AG09319 (cell line): ENCODE data around the gene CDK5.
A peak's percentile ranks its signal among the peaks of the same experiment; 100 is the strongest.

Experiments used
- DNase-seq: peaks from one replicate; pipeline ENCODE4 v3.0.0-alpha.2; 2010; ENCODE audit warnings: low read depth; ENCODE audit errors: extremely low read depth
- CTCF ChIP-seq: IDR thresholded peaks from 2 replicates; pipeline ENCODE4 v1.5.1; 2011; ENCODE audit warnings: low read depth, mild to moderate bottlenecking, inconsistent platforms, low read length, moderate library complexity

The CDK5 gene

GRCh38 chr7:151091003-151091402 lies 33.3 kb upstream of the CDK5 start:
- DNase-seq = no peak
- no peak for TF ChIP-seq CTCF

GRCh38 chr7:151089893-151090730 lies 32.4 kb upstream of the CDK5 start:
- TF ChIP-seq CTCF = no peak
- DNase-seq = no peak

GRCh38 chr7:151088856-151089699 lies 31.4 kb upstream of the CDK5 start:
- TF ChIP-seq CTCF = no peak
- no peak for DNase-seq

- no peak for DNase-seq
- TF ChIP-seq CTCF = no peak
These were observed 30.5 kb upstream of the CDK5 start for GRCh38 chr7:151088019-151088855.

- TF ChIP-seq CTCF = peak; percentile 10
- no peak for DNase-seq
These were observed 29.7 kb upstream of the CDK5 start for GRCh38 chr7:151087245-151088018.

GRCh38 chr7:151086802-151087244 lies 29.1 kb upstream of the CDK5 start:
- no peak for DNase-seq
- no peak for TF ChIP-seq CTCF
